ENCODE results near the gene TMED9.

GRCh38 chr5:177594071-177594470 is 2.1 kb downstream of the TMED9 start:
- TF ChIP-seq SREBF2 (CRISPR knock-in tag; IDR thresholded peaks at IDR 0.05), result no peak
- no peak for TF ChIP-seq MED1 (CRISPR knock-in tag; IDR thresholded peaks at IDR 0.05; ENCODE audit: borderline replicate concordance)
- no peak for TF ChIP-seq ARID4B (CRISPR knock-in tag; IDR thresholded peaks at IDR 0.05)
- no peak for TF ChIP-seq ZNF785 (CRISPR knock-in tag; IDR thresholded peaks at IDR 0.05)
- no peak for TF ChIP-seq SMARCC2 (IDR thresholded peaks at IDR 0.05; ENCODE audit: low read depth)

Data from K562 (cell line).